K562 (cell line): ENCODE data around the gene CEP19. TPM values are rescaled to one million over a fixed set of nuclear protein-coding genes. Genes with fewer than 3 reads are reported as not detected.

Experiments
- ATAC-seq: fragments of 200-7000 bp; cut with Tn5 transposase; 3 replicates; pipeline ENCODE4 v1.9.1; 2020; ENCODE audit warnings: moderate library complexity
- BruUV-seq: library from RNA; stranded (reverse); fragments of 400-500 nt; replicated peaks from 2 replicates; lab custom pipeline; 2021; lab: Mats Ljungman, UMichigan
- CTCF ChIA-PET: fragments of 300-600 bp; formaldehyde crosslinking; extraction: SDS; loops from one replicate; lab custom pipeline; 2021; ENCODE audit warnings: low intra/inter-chr PET ratio; lab: Yijun Ruan, JAX
- POLR2A ChIA-PET: fragments of 300-600, 350-650 bp; sonication (Branson Sonifier 250); formaldehyde crosslinking; extraction: SDS; loops from one replicate; lab custom pipeline; 2021; ENCODE audit warnings: antibody characterized with exemption, inconsistent platforms; lab: Yijun Ruan, JAX
- DNase-seq, 4 experiments: peaks; one replicate each; pipeline versions ENCODE4 v3.0.0 to v3.0.0-alpha.2; 2011 to 2018; ENCODE audit warnings: low spot score in 3 of 4, mixed read lengths in 3 of 4; ENCODE audit errors: extremely low read depth in 1 of 4
- FAIRE-seq: peaks from 2 replicates; lab custom pipeline; 2011; peaks lifted over from hg19 to GRCh38; lab: Jason Lieb, UNC
- H2AFZ ChIP-seq: 2 replicates; pipeline ENCODE4 v1.6.0; 2011; ENCODE audit warnings: low read depth, low read length, control low read depth, inconsistent platforms
- H3K27ac ChIP-seq: fragments of 200-600 bp; 3 replicates; pipeline ENCODE4 v1.8.0; 2011; ENCODE audit warnings: low read depth, mild to moderate bottlenecking, control low read depth, inconsistent platforms, low read length, moderate library complexity, mixed read lengths; ENCODE audit errors: extremely low read depth
- H3K27me3 ChIP-seq, 2 experiments: fragments of 300-600 bp in 1 of 2; 2 replicates in 1 of 2; 3 replicates in 1 of 2; pipeline versions ENCODE4 v1.6.0 to v1.8.0; 2011; ENCODE audit warnings: inconsistent platforms in 2 of 2, low read length in 2 of 2, mild to moderate bottlenecking in 1 of 2, mixed read lengths in 1 of 2, moderate library complexity in 1 of 2; ENCODE audit not compliant: control insufficient read depth in 2 of 2, insufficient read depth in 2 of 2
- H3K36me3 ChIP-seq: fragments of 300-600 bp; 3 replicates; pipeline ENCODE4 v1.8.0; 2011; ENCODE audit warnings: mild to moderate bottlenecking, low read length, inconsistent platforms; ENCODE audit not compliant: control insufficient read depth, insufficient read depth
- H3K4me1 ChIP-seq, 2 experiments: fragments of 200-600 bp in 1 of 2; replicated peaks in 1 of 2; 2 replicates in 1 of 2; 3 replicates in 1 of 2; pipeline versions ENCODE4 v1.5.1 to v1.8.0; 2011; ENCODE audit warnings: inconsistent platforms in 2 of 2, low read length in 2 of 2, mild to moderate bottlenecking in 1 of 2, mixed read lengths in 1 of 2, moderate library complexity in 1 of 2; ENCODE audit not compliant: control insufficient read depth in 2 of 2, insufficient read depth in 2 of 2
- H3K4me2 ChIP-seq: 2 replicates; pipeline ENCODE4 v1.6.1; 2011; ENCODE audit warnings: low read length, control low read depth, inconsistent platforms, mixed read lengths; ENCODE audit not compliant: insufficient read depth
- H3K4me3 ChIP-seq: fragments of 200-600 bp; sonication (generic), shearing (Covaris generic); 2 replicates; pipeline ENCODE4 v1.5.1; 2016; ENCODE audit warnings: control low read depth, inconsistent platforms
- H3K79me2 ChIP-seq: fragments of 200-600 bp; 3 replicates; pipeline ENCODE4 v1.8.0; 2011; ENCODE audit warnings: low read length, inconsistent platforms; ENCODE audit not compliant: control insufficient read depth, insufficient read depth
- H3K9ac ChIP-seq, 2 experiments: 2 replicates each; pipeline versions ENCODE4 v1.6.0 to v1.6.1; 2011; ENCODE audit warnings: low read depth in 2 of 2, low read length in 2 of 2, control low read depth in 1 of 2, inconsistent platforms in 1 of 2, mild to moderate bottlenecking in 1 of 2, mixed read lengths in 1 of 2; ENCODE audit not compliant: insufficient read depth in 1 of 2
- H3K9me1 ChIP-seq: one replicate; pipeline ENCODE4 v1.6.0; 2011; ENCODE audit warnings: inconsistent platforms, mild to moderate bottlenecking, low read length, moderate library complexity; ENCODE audit not compliant: control insufficient read depth, insufficient read depth
- H3K9me3 ChIP-seq: replicated peaks from 2 replicates; pipeline ENCODE4 v1.5.1; 2011; ENCODE audit warnings: low read depth, low read length, inconsistent platforms; ENCODE audit not compliant: control insufficient read depth, insufficient read depth
- H4K20me1 ChIP-seq: replicated peaks from 2 replicates; pipeline ENCODE4 v1.6.1; 2011; ENCODE audit warnings: low read length, inconsistent platforms, mixed read lengths; ENCODE audit not compliant: control insufficient read depth, insufficient read depth
- E2F5 ChIP-seq: sonication (generic); formaldehyde crosslinking; IDR thresholded peaks from 2 replicates; pipeline ENCODE4 v1.8.0; 2022; ENCODE audit warnings: mild to moderate bottlenecking, missing genetic modification reagents
- ETS1 ChIP-seq: conservative IDR thresholded peaks from 2 replicates; pipeline ENCODE4 v1.6.1; 2011; ENCODE audit warnings: low read depth, mild to moderate bottlenecking, low read length; ENCODE audit not compliant: control insufficient read depth
- NKRF ChIP-seq: fragments of 450-650 bp; IDR thresholded peaks from 2 replicates; pipeline ENCODE4 v1.6.1; 2016; ENCODE audit warnings: borderline replicate concordance
- RBM34 ChIP-seq: fragments of 200-400 bp; formaldehyde crosslinking; IDR thresholded peaks from 2 replicates; pipeline ENCODE4 v1.6.1; 2018; ENCODE audit warnings: low read length, borderline replicate concordance; ENCODE audit not compliant: insufficient read depth
- TAF7 ChIP-seq: fragments of 450-650 bp; IDR thresholded peaks from 2 replicates; pipeline ENCODE4 v1.6.1; 2016; ENCODE audit warnings: missing genetic modification characterization, missing compliant biosample characterization
- TARDBP ChIP-seq: fragments of 450-650 bp; IDR thresholded peaks from 2 replicates; pipeline ENCODE4 v1.6.1; 2016
- WGBS: fragments of 100-300 bp; shearing (Covaris generic); methylation state at CpG from one replicate; pipeline ENCODE4 v1.1.6; 2016; ENCODE audit warnings: low coverage, mixed read lengths; ENCODE audit not compliant: insufficient coverage; ENCODE audit errors: missing lambda C conversion rate; 5-methylcytosine and 5-hydroxymethylcytosine counted together
- in situ Hi-C: fragments of 300-500 bp; cut with MboI; formaldehyde crosslinking; loops from 4 replicates; pipeline ENCODE4 v1.15.0; 2018; ENCODE audit warnings: inconsistent platforms, mixed read lengths
- intact Hi-C: fragments of 100-400 bp; cut with micrococcal nuclease; formaldehyde crosslinking; loops from 2 replicates; pipeline ENCODE4 v1.14.2; 2022
- polyA plus RNA-seq, 8 experiments: library from polyadenylated mRNA; depleted of rRNA in 4 of 8; stranded (reverse) in 5 of 8; unstranded in 3 of 8; fragments of >200 nt; fragmentation: Nextera tagmentation in 2 of 8; fragmentation: Illumina TruSeq in 1 of 8; extraction: Ambion mirVana in 2 of 8; extraction: Trizol in 1 of 8; gene quantifications; 2 replicates each; pipeline versions ENCODE4 v1.2.1 to v1.2.3, GENCODE V29; 2011 to 2014; ENCODE audit warnings: inconsistent platforms in 1 of 8, missing spikeins in 1 of 8
- total RNA-seq, 7 experiments: library from RNA; depleted of rRNA in 6 of 7; stranded (reverse); fragments of >200 nt in 6 of 7; fragmentation: Illumina TruSeq in 2 of 7; extraction: Trizol in 2 of 7; gene quantifications; 2 replicates each; pipeline versions ENCODE4 v1.2.1 to v1.2.3, GENCODE V29; 2011 to 2021; ENCODE audit warnings: low replicate concordance in 1 of 7

CEP19 gene
- total and polyA plus RNA-seq, 9 of the 15 experiments (the other 6 are each of a cell fraction or from before 2014, with no cell fraction given): 2.5 to 4.5 (median 3.7) TPM

- 0 out of 2 replicates have a peak, but pooled peaks cover 2% of the 10 kb centered on the region for H3K9me3 ChIP-seq
- in situ Hi-C loops (no loop called here), intact Hi-C loops (no loop called here)
- no peak overlapping the region for H3K9ac ChIP-seq
- H3K79me2 ChIP-seq: no peaks in the 10 kb centered on the region
- H3K27me3 ChIP-seq: no peaks in the 10 kb centered on the region
- H3K27ac ChIP-seq: no peak overlapping the region
- H3K4me1 ChIP-seq: peaks cover 3 to 9% of the 10 kb centered on the region in 2 experiments; a peak in 3 of 5 replicates
- H3K36me3 ChIP-seq: no peaks in the 10 kb centered on the region
- DNase-seq: no peak
- H3K9me1 ChIP-seq: no peaks in the 10 kb centered on the region
- H3K4me3 ChIP-seq: no peak overlapping the region
- FAIRE-seq: no peak
- TF ChIP-seq ETS1 (no peak), TAF7 (tag) (no peak), NKRF (no peak), E2F5 (CRISPR knock-in tag) (no peak), RBM34 (no peak), TARDBP (no peak)
- ATAC-seq: no peak
- no peak overlapping the region for H2AFZ ChIP-seq
- CTCF ChIA-PET: no interaction called here
- H4K20me1 ChIP-seq: no peaks in the 10 kb centered on the region
- 75% methylated on average over 5 of the region's 5 CpGs for WGBS
- BruUV-seq: no TSS peak
- POLR2A ChIA-PET: no interaction called here
- no peak overlapping the region for H3K4me2 ChIP-seq
Measured at GRCh38 chr3:196695849-196696226, 16.2 kb downstream of the CEP19 start.
